ENCODE data around the gene RAD51B. TPM values are rescaled to one million over a fixed set of nuclear protein-coding genes. Genes with fewer than 3 reads are reported as not detected.

RAD51B gene
- polyA plus RNA-seq, 3 donors = 3.6 to 11.6 (median 9.4) TPM

- Mint-ChIP-seq H3K9me3 (peaks cover 0 to 4% (median 2%) of the 10 kb centered on the region in 7 donors), H3K4me1 (no peaks in the 10 kb centered on the region), H3K36me3 (peaks cover 0 to 2% of the 10 kb centered on the region in 2 donors), H3K27ac (no peak overlapping the region), H3K4me3 (no peak overlapping the region), H3K27me3 (ENCODE audit: low read depth in 3 of 3) (no peaks in the 10 kb centered on the region)
- Histone ChIP-seq H2AFZ (ENCODE audit: insufficient read depth, low read depth, low read length, poor library complexity, severe bottlenecking) (no peak overlapping the region), H3K27me3 (ENCODE audit: control insufficient read depth in 2 of 2, insufficient read depth in 2 of 2, low read length in 2 of 2) (no peaks in the 10 kb centered on the region), H4K20me1 (ENCODE audit: insufficient read depth, low read length) (no peaks in the 10 kb centered on the region), H3K4me2 (replicated peaks; ENCODE audit: extremely low read depth, low read length, poor library complexity, severe bottlenecking) (no peak overlapping the region), H3K36me3 (replicated peaks in 1 of 2; ENCODE audit: control insufficient read depth in 1 of 2, insufficient read depth in 2 of 2, low read length in 2 of 2) (no peaks in the 10 kb centered on the region), H3K9ac (ENCODE audit: insufficient read depth, low read length, poor library complexity, severe bottlenecking) (no peak overlapping the region), H3K4me3 (replicated peaks in 1 of 3; ENCODE audit: low read depth in 2 of 3, low read length in 3 of 3) (no peak overlapping the region), H3K4me1 (ENCODE audit: control insufficient read depth in 1 of 2, insufficient read depth in 2 of 2, low read length in 2 of 2) (no peaks in the 10 kb centered on the region), H3K79me2 (ENCODE audit: insufficient read depth, low read length) (no peaks in the 10 kb centered on the region), H3K9me3 (replicated peaks in 1 of 2; ENCODE audit: control insufficient read depth in 1 of 2, insufficient read depth in 1 of 2, low read length in 2 of 2) (no peaks in the 10 kb centered on the region), H3K27ac (ENCODE audit: low read depth in 1 of 2, low read length in 2 of 2) (no peak overlapping the region)
- no peak for DNase-seq
- no CpG with 5 or more reads among the region's 1 CpG for WGBS (ENCODE audit: insufficient coverage)
- TF ChIP-seq CTCF (IDR thresholded peaks at IDR 0.05) = no peak
- intact Hi-C loops (cut with micrococcal nuclease) = no loop called here
These were observed 179.7 kb downstream of the RAD51B start for GRCh38 chr14:67999290-67999689.

- Mint-ChIP-seq H3K36me3 (peaks cover 0 to 2% of the 10 kb centered on the region in 2 donors), H3K9me3 (peaks cover 0 to 4% (median 2%) of the 10 kb centered on the region in 7 donors), H3K4me1 (no peaks in the 10 kb centered on the region), H3K27ac (no peak overlapping the region), H3K27me3 (ENCODE audit: low read depth in 3 of 3) (no peaks in the 10 kb centered on the region), H3K4me3 (no peak overlapping the region)
- Histone ChIP-seq H3K27ac (ENCODE audit: low read depth in 1 of 2, low read length in 2 of 2) (no peak overlapping the region), H3K27me3 (ENCODE audit: control insufficient read depth in 2 of 2, insufficient read depth in 2 of 2, low read length in 2 of 2) (no peaks in the 10 kb centered on the region), H3K9ac (ENCODE audit: insufficient read depth, low read length, poor library complexity, severe bottlenecking) (no peak overlapping the region), H3K4me3 (replicated peaks in 1 of 3; ENCODE audit: low read depth in 2 of 3, low read length in 3 of 3) (no peak overlapping the region), H3K79me2 (ENCODE audit: insufficient read depth, low read length) (no peaks in the 10 kb centered on the region), H3K9me3 (replicated peaks in 1 of 2; ENCODE audit: control insufficient read depth in 1 of 2, insufficient read depth in 1 of 2, low read length in 2 of 2) (no peaks in the 10 kb centered on the region), H4K20me1 (ENCODE audit: insufficient read depth, low read length) (no peaks in the 10 kb centered on the region), H3K4me1 (ENCODE audit: control insufficient read depth in 1 of 2, insufficient read depth in 2 of 2, low read length in 2 of 2) (no peaks in the 10 kb centered on the region), H3K36me3 (replicated peaks in 1 of 2; ENCODE audit: control insufficient read depth in 1 of 2, insufficient read depth in 2 of 2, low read length in 2 of 2) (no peaks in the 10 kb centered on the region), H3K4me2 (replicated peaks; ENCODE audit: extremely low read depth, low read length, poor library complexity, severe bottlenecking) (no peak overlapping the region), H2AFZ (ENCODE audit: insufficient read depth, low read depth, low read length, poor library complexity, severe bottlenecking) (no peak overlapping the region)
- intact Hi-C loops (cut with micrococcal nuclease) = no loop called here
- DNase-seq = no peak
- WGBS (ENCODE audit: insufficient coverage) = 100% methylated on average over 1 of the region's 5 CpGs
- TF ChIP-seq CTCF (IDR thresholded peaks at IDR 0.05) = no peak
These were observed 180.3 kb downstream of the RAD51B start for GRCh38 chr14:67999705-68000384.
